ENCODE measurements around the gene CTNND2. TPM values are rescaled to one million over a fixed set of nuclear protein-coding genes. Genes with fewer than 3 reads are reported as not detected.

CTNND2 gene
- total RNA-seq, 2 experiments from 2014 or later, result not detected

DNA sequence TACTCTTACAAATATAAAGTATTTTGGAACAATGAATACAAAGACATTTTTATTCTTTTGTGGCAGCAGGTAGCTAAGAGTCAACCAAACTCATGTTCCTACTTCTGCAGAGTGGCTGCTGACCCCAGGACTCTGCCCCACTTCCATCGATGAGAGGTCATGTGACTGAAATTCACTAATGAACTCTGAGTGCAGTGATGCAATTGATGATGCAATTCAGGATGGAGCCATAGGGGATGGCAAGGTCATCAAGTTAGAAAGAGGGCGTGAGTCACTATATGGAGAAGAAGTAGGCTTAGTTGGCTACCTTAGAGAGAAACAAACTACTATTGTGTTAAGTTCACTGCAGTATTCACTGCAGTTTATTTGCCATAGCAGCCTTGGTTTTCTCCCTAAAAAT, 340.4 kb downstream of the CTNND2 start:
- no peaks in the 10 kb centered on the region for H3K36me3 Mint-ChIP-seq
- no peak overlapping the region for H3K4me3 Mint-ChIP-seq
- no peaks in the 10 kb centered on the region for H3K27me3 Mint-ChIP-seq
- no peaks in the 10 kb centered on the region for H3K4me1 Mint-ChIP-seq
- no peak overlapping the region for H3K27ac Mint-ChIP-seq
- CTCF ChIA-PET, result no interaction called here
- ATAC-seq (no peak), DNase-seq (no peak)
- H3K9me3 Mint-ChIP-seq (ENCODE audit: low read depth), result no peaks in the 10 kb centered on the region

DNA sequence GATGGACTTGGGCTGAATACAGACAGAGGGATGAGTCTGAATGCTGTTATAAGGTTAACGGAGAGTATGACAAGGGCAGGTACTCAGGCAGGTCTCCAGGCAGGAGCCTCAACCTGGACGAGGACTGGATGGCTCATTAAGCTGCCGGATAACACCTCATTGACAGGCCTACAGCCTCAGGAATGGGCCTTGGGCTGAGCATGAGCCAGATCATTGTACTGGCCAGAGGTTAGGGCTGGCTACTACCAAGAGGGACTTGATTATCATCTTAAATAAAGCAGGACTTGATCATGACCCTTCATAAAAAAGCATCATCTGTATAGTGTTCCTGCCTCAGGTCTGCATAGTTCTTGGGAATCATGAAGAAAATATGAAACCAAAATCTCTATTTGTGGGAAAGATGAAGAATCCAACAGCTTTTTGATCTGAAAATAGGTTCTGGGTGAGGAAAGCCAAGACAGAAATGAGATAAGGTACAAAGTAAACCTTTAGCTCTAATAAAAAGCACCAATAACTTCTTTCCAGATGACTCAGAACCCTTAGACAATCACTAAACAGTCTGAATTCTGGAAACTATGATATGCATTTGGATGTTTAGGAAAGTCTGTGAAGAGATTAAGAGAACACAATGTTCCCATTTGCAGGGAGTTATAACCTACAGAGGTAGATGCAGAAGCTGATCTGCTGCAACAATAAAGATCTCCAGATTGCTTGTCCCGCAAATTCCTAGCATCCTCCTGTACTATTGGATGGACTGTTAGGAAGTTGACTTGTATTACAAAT, 343.1 kb downstream of the CTNND2 start:
- Mint-ChIP-seq H3K9me3 (ENCODE audit: low read depth) (no peaks in the 10 kb centered on the region), H3K4me3 (no peak overlapping the region), H3K36me3 (no peaks in the 10 kb centered on the region), H3K27ac (no peak overlapping the region), H3K4me1 (no peaks in the 10 kb centered on the region), H3K27me3 (no peaks in the 10 kb centered on the region)
- ATAC-seq (no peak), DNase-seq (no peak)
- CTCF ChIA-PET, result no interaction called here

DNA sequence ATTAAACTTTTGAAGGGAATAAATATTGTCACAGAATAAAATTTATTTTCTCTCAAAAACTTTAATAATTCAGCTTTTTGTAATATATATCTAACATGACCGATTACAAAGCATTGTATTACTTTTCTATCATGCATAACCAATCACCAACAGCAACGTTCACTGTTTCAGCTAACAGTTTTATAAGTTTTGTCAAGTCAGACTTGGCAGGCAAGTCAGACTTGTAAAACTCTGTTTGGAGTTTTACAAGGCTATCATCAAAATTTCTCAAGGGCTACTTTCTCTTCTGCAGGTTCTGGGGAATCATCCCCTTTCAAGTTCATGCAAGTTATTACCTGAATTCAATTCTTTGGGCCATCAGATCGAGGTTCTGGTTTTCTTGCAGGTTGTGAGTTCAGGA, 347.2 kb downstream of the CTNND2 start:
- Mint-ChIP-seq H3K4me3 (no peak overlapping the region), H3K27me3 (no peaks in the 10 kb centered on the region), H3K4me1 (no peaks in the 10 kb centered on the region), H3K9me3 (ENCODE audit: low read depth) (peaks cover 3% of the 10 kb centered on the region), H3K36me3 (no peaks in the 10 kb centered on the region), H3K27ac (no peak overlapping the region)
- DNase-seq (no peak), ATAC-seq (no peak)
- CTCF ChIA-PET, result no interaction called here

DNA sequence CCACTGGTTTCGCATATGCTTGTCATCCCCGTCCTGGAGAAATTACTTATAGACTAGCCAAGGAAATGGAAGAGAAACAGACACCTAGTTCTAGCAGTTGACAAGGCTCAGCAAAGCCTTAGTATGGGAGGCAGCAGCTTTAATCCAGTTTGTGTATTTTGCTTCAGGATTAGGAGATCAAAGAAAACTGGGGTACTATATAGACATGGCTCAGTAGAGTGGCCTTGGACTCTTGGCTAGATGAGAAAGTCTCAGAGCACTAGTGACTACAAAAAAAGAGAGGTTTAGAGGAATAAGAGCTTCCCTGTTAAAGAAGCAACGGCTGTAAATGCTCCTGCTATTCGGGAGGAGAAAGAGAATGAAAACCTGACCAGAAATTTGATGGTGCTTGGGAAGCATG, 349.1 kb downstream of the CTNND2 start:
- no peak for ATAC-seq
- no peaks in the 10 kb centered on the region for H3K36me3 Mint-ChIP-seq
- H3K9me3 Mint-ChIP-seq (ENCODE audit: low read depth), result peaks cover 3% of the 10 kb centered on the region

DNA sequence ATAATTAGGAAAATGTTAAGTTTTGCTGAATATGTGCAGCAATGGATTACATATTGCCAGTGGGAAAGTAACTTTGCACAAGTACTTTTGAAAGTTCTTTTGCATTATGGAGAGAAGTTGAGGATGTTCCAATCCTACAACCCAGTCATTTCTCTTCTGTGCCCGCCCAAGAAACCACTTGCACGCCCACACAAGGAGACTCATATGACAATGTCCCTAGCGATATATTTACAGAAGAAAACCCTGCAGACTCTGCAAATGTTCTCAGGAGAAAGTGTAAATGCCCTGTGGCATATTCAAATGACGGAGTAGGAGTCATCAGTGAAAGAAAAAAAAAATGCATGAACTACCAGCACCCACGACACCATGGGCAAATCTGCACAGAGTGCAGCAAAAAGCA, 356.5 kb downstream of the CTNND2 start:
- no peaks in the 10 kb centered on the region for H3K9me3 Mint-ChIP-seq (ENCODE audit: low read depth)
- H3K36me3 Mint-ChIP-seq, result no peaks in the 10 kb centered on the region
- CTCF ChIA-PET, result no interaction called here
- no peaks in the 10 kb centered on the region for H3K27me3 Mint-ChIP-seq
- H3K4me1 Mint-ChIP-seq, result no peaks in the 10 kb centered on the region
- H3K27ac Mint-ChIP-seq, result no peak overlapping the region
- no peak for DNase-seq
- H3K4me3 Mint-ChIP-seq, result no peak overlapping the region
- ATAC-seq, result no peak

More for the DNA sequence above, 349.1 kb downstream of the CTNND2 start:
- Mint-ChIP-seq H3K4me1 (no peaks in the 10 kb centered on the region), H3K27ac (no peak overlapping the region), H3K27me3 (no peaks in the 10 kb centered on the region), H3K4me3 (no peak overlapping the region)
- CTCF ChIA-PET, result no interaction called here
- DNase-seq, result no peak

DNA sequence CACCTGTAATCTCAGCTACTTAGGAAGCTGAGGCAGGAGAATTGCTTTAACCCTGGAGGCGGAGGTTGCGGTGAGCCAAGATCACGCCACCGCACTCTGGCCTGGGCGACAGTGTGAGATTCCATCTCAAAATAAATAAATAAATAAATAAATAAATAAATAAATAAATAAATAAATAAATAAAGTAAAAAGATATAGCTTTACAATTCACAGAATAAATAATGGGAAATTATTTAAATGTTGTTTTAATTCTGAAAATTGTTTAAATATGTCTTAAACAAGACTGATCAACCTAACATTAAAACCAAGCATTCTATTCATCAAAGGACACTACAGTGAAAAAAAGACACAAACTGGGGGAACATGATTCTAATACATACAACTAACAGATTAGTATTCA, 357.1 kb downstream of the CTNND2 start:
- no peak overlapping the region for H3K27ac Mint-ChIP-seq
- no peak overlapping the region for H3K4me3 Mint-ChIP-seq
- CTCF ChIA-PET, result no interaction called here
- H3K9me3 Mint-ChIP-seq (ENCODE audit: low read depth), result no peaks in the 10 kb centered on the region
- ATAC-seq, result no peak
- H3K27me3 Mint-ChIP-seq, result no peaks in the 10 kb centered on the region
- H3K36me3 Mint-ChIP-seq, result no peaks in the 10 kb centered on the region
- no peaks in the 10 kb centered on the region for H3K4me1 Mint-ChIP-seq
- no peak for DNase-seq

DNA sequence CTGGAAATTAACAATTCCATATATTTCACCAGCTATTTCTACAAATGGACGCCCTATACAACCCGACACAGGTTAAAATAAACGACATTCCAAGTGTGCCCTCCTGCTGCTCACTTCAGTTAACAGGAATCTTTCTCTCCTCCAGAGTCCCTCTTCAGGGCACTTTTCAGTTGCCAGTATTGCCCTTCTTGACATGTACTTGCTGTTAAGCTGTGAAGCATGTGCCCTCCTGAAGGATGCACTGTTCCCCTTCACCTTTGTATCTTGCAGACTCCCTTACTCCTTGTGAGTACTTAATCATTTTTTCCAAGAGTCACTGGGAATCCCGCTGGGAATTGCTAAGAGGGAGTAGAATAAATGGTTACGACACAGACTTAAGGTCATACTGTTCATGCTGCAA, 364.1 kb downstream of the CTNND2 start:
- no peak for ATAC-seq
- CTCF ChIA-PET, result no interaction called here
- no peaks in the 10 kb centered on the region for H3K4me1 Mint-ChIP-seq
- no peaks in the 10 kb centered on the region for H3K27me3 Mint-ChIP-seq
- no peak for DNase-seq
- H3K4me3 Mint-ChIP-seq, result no peak overlapping the region
- no peak overlapping the region for H3K27ac Mint-ChIP-seq
- no peaks in the 10 kb centered on the region for H3K36me3 Mint-ChIP-seq
- H3K9me3 Mint-ChIP-seq (ENCODE audit: low read depth), result no peaks in the 10 kb centered on the region

DNA sequence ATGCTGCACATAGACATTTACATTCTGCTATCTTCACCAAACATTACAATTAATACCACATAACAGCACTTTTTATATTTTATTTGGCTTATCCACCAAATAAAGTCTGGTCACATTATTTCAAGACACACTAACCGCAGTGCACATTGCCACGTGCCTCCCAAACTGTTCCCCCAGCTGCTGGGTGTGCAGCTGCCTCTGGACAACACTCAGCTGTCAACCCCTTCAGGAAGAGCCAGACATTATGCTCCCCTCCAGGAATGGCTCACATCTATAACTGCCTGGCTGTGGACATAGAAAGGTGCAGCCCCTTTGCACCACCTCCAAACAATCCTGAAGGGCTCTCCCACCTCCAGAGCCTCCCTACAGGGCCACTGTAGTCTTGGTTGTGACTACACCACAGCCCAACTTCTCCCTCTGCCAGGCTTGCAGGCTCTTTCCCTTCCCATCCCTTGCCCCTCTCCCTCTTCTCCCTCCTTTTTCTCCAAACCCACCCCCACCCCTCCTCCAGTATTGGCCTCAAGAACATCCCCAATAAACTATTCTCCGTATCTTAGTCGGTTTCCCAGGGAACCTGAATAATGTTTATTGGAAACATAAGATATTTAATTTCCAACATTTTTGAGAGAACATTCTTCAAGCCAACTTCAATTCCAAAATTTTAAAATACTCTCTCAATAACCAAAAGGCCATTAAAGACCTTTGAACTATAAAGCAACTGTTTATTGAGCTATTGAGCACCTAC, 372.3 kb downstream of the CTNND2 start:
- H3K9me3 Mint-ChIP-seq (ENCODE audit: low read depth), result no peaks in the 10 kb centered on the region
- H3K27me3 Mint-ChIP-seq, result no peaks in the 10 kb centered on the region
- no peak overlapping the region for H3K4me3 Mint-ChIP-seq
- H3K36me3 Mint-ChIP-seq, result no peaks in the 10 kb centered on the region
- H3K27ac Mint-ChIP-seq, result no peak overlapping the region
- H3K4me1 Mint-ChIP-seq, result no peaks in the 10 kb centered on the region
- ATAC-seq (no peak), DNase-seq (no peak)
- CTCF ChIA-PET, result no interaction called here

DNA sequence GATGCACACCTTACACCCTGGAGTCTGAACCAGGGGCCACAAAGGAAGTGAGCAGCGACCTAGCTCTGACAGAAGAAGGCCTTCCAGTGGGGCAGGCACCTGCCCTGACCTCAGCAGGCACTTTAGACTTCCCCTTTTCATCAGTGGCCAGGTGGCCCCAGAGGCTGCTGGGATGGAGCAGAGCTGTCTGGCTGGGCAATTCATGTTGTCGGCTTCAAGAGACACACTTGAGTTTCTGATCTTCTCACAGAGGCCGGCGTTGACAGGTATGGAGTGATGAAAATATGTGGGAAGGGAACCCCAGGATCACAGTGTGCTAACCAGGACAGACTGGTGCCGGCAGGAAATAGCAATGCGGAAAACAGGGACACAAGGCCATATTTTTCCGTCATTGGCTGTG, 375.5 kb downstream of the CTNND2 start:
- Mint-ChIP-seq H3K27me3 (no peaks in the 10 kb centered on the region), H3K27ac (no peak overlapping the region), H3K9me3 (ENCODE audit: low read depth) (no peaks in the 10 kb centered on the region), H3K4me3 (no peak overlapping the region), H3K36me3 (no peaks in the 10 kb centered on the region), H3K4me1 (no peaks in the 10 kb centered on the region)
- DNase-seq, result no peak
- CTCF ChIA-PET, result no interaction called here
- ATAC-seq, result no peak

DNA sequence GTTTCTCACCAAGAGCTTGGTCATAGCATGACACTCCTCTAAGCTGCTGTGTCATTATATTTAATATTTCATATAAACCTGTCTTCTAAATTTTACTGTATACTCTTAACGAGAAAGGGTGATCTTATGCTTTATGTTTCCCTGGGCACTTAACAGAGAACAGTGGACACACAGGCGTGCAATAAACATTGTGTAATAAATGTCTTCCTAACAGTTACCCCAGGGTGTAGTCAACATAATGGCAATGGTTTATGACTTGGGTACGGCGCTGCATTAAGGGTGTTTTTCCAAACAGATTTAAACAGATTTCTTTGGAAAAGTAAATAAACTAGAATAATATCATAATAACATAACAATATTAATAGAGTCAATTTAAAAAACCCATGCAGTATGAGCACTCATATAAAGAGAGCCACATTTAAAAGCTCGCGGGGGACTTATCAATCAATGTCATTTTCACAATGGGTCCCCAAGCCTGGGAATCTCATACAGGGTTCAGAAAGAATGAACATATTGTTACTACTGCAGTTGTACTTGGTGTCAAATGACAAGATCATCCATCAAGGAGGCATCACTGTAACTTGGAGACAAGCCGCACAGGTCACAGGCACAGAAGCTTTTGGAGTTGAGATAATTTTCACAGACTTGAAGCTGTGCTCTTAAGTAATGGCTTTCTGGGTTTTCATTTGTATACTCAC, 376.4 kb downstream of the CTNND2 start:
- H3K4me3 Mint-ChIP-seq, result no peak overlapping the region
- no peaks in the 10 kb centered on the region for H3K4me1 Mint-ChIP-seq
- no peak overlapping the region for H3K27ac Mint-ChIP-seq
- CTCF ChIA-PET, result no interaction called here
- H3K9me3 Mint-ChIP-seq (ENCODE audit: low read depth), result no peaks in the 10 kb centered on the region
- H3K27me3 Mint-ChIP-seq, result no peaks in the 10 kb centered on the region
- no peaks in the 10 kb centered on the region for H3K36me3 Mint-ChIP-seq
- ATAC-seq, result no peak
- no peak for DNase-seq

DNA sequence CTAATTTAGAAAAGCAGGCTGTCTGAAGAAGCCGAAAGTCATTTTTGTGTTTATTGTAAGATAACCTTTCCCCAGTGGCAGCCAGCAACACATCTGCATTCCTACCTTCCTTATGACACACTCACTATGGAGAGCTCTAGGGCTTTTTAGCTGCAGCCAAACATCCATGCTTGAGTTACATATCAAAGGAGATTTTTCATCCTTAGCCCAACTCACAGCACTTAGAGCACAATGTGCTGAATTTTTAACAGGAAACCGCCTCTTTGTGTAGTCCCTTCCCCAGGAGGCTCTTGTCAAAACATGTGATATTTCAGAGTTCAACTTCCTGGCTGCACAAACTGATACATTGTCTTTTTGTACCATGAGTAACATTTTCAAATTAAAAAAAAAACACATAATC, 379.2 kb downstream of the CTNND2 start:
- Mint-ChIP-seq H3K27me3 (no peaks in the 10 kb centered on the region), H3K9me3 (ENCODE audit: low read depth) (peaks cover 2% of the 10 kb centered on the region), H3K27ac (no peak overlapping the region), H3K4me1 (no peaks in the 10 kb centered on the region), H3K36me3 (no peaks in the 10 kb centered on the region), H3K4me3 (no peak overlapping the region)
- CTCF ChIA-PET, result no interaction called here
- ATAC-seq (no peak), DNase-seq (no peak)

DNA sequence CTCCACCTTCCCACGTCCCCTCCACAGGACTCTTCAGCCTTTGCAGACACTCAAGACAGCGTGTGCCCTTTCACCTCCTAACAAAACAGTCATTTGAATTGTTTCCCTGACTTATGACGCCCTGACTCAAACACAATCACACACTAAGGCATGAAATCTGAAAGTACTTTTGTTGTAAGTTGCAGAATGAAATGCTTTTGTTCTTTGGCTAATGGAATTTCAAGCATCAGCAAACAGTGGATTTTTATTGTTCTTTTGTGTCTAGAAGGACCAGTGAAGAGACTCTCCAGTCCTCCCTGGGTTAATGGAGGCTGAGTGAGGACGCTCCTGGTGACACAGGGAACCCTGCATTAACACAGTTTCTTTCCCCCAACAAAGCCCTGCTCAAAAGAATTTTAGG, 380.1 kb downstream of the CTNND2 start:
- H3K27ac Mint-ChIP-seq, result no peak overlapping the region
- no peak overlapping the region for H3K4me3 Mint-ChIP-seq
- peaks cover 2% of the 10 kb centered on the region for H3K9me3 Mint-ChIP-seq (ENCODE audit: low read depth)
- H3K4me1 Mint-ChIP-seq, result no peaks in the 10 kb centered on the region
- H3K36me3 Mint-ChIP-seq, result no peaks in the 10 kb centered on the region
- H3K27me3 Mint-ChIP-seq, result no peaks in the 10 kb centered on the region
- ATAC-seq (no peak), DNase-seq (no peak)
- CTCF ChIA-PET, result no interaction called here

DNA sequence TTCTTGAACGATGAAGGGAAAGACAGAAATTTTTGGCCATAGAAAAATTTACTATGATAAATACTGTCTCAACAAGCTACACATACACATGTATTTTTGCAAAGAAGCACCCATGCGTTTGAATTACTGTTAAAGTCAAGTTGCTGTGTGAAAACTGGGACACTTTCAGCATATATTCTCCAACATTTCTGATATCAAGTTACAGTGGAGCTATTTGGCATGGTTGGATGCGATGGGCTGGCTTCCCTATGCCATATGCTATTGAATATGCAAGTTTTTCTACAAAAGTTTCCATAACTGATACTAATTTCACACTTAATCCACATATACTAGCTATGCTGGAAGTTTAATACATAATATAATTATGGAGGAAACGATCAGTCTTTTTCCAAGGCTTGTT, 381.4 kb downstream of the CTNND2 start:
- Mint-ChIP-seq H3K9me3 (ENCODE audit: low read depth) (peaks cover 2% of the 10 kb centered on the region), H3K36me3 (no peaks in the 10 kb centered on the region)
- CTCF ChIA-PET, result no interaction called here

More for the DNA sequence above, 381.4 kb downstream of the CTNND2 start:
- no peaks in the 10 kb centered on the region for H3K27me3 Mint-ChIP-seq
- H3K4me3 Mint-ChIP-seq, result no peak overlapping the region
- DNase-seq (no peak), ATAC-seq (no peak)
- H3K4me1 Mint-ChIP-seq, result no peaks in the 10 kb centered on the region
- H3K27ac Mint-ChIP-seq, result no peak overlapping the region

All from activated CD8-positive, alpha-beta memory T cell treated with anti-CD3 and anti-CD28 coated beads, Interleukin-2, amount 10 ng/mL, durations not matched to agents 7 days and 5 days (primary cell).